DND-41 (cell line): ENCODE data around the gene JUNB.

Experiments
- ATAC-seq: fragments of 200-7000 bp; cut with Tn5 transposase; 3 replicates; pipeline ENCODE4 v1.9.1; 2021; ENCODE audit warnings: low read depth; ENCODE audit not compliant: insufficient read depth
- DNase-seq: peaks from one replicate; pipeline ENCODE4 v3.0.0-alpha.2; 2020
- H2AFZ ChIP-seq: 2 replicates; pipeline ENCODE4 v1.6.0; 2012; ENCODE audit warnings: low read depth, low read length
- H3K27ac ChIP-seq: 2 replicates; pipeline ENCODE4 v1.5.1; 2012; ENCODE audit warnings: low read length, inconsistent platforms
- H3K27me3 ChIP-seq: fragments of 200-600 bp; sonication (generic); 2 replicates; pipeline ENCODE4 v1.6.0; 2012; ENCODE audit warnings: low read length, mild to moderate bottlenecking, inconsistent platforms; ENCODE audit not compliant: insufficient read depth, poor library complexity
- H3K36me3 ChIP-seq: 2 replicates; pipeline ENCODE4 v1.5.1; 2012; ENCODE audit warnings: low read length, inconsistent platforms; ENCODE audit not compliant: insufficient read depth
- H3K4me1 ChIP-seq: 2 replicates; pipeline ENCODE4 v1.5.1; 2012; ENCODE audit warnings: mild to moderate bottlenecking, low read length; ENCODE audit not compliant: insufficient read depth
- H3K4me2 ChIP-seq: 2 replicates; pipeline ENCODE4 v1.6.0; 2012; ENCODE audit warnings: mild to moderate bottlenecking, moderate library complexity, low read length, inconsistent platforms; ENCODE audit not compliant: insufficient read depth
- H3K4me3 ChIP-seq, 2 experiments: fragments of 200-600 bp in 1 of 2; shearing (Covaris generic) in 1 of 2; 2 replicates each; pipeline ENCODE4 v1.5.1; 2012 to 2016; ENCODE audit warnings: inconsistent platforms in 2 of 2, low read length in 2 of 2, mild to moderate bottlenecking in 2 of 2, low read depth in 1 of 2, moderate library complexity in 1 of 2
- H3K79me2 ChIP-seq: 2 replicates; pipeline ENCODE4 v1.6.0; 2012; ENCODE audit warnings: low read length, inconsistent platforms; ENCODE audit not compliant: insufficient read depth
- H3K9ac ChIP-seq: 2 replicates; pipeline ENCODE4 v1.6.0; 2012; ENCODE audit warnings: low read depth, mild to moderate bottlenecking, inconsistent platforms, low read length, moderate library complexity
- H3K9me3 ChIP-seq: 2 replicates; pipeline ENCODE4 v1.5.1; 2012; ENCODE audit warnings: low read length, moderate library complexity, mild to moderate bottlenecking, inconsistent platforms; ENCODE audit not compliant: insufficient read depth, severe bottlenecking
- H4K20me1 ChIP-seq: 2 replicates; pipeline ENCODE4 v1.6.0; 2012; ENCODE audit warnings: low read length; ENCODE audit not compliant: insufficient read depth
- CTCF ChIP-seq: IDR thresholded peaks from 2 replicates; pipeline ENCODE4 v1.5.1; 2012; ENCODE audit warnings: borderline replicate concordance, low read length, moderate library complexity, mild to moderate bottlenecking; ENCODE audit not compliant: poor library complexity, severe bottlenecking; ENCODE audit errors: extremely low read depth
- EZH2 ChIP-seq: IDR thresholded peaks from 3 replicates; pipeline ENCODE4 v1.6.1; 2012; ENCODE audit warnings: borderline replicate concordance, low read depth, mild to moderate bottlenecking, moderate library complexity, low read length, inconsistent platforms; ENCODE audit not compliant: severe bottlenecking

The JUNB gene

GRCh38 chr19:12838182-12838885 is 47.0 kb downstream of the JUNB start, which contains the start of gene MAST1:
TSS of gene MAST1 (plus strand) at chr19:12838515. CDS start at chr19:12838573, 58 bp downstream.
- peak; percentile 85 for ATAC-seq
- H3K36me3 ChIP-seq: peaks cover 6% of the 10 kb centered on the region; the same call in 1 of the 2 replicates
- H3K79me2 ChIP-seq: peaks cover 36% of the 10 kb centered on the region
- H3K9me3 ChIP-seq: no peaks in the 10 kb centered on the region
- no peaks in the 10 kb centered on the region for H3K27me3 ChIP-seq
- peak within 1 kb of the TSS; percentile 77 for H3K9ac ChIP-seq
- H2AFZ ChIP-seq: peak within 1 kb of the TSS; percentile 87
- DNase-seq: peak; percentile 75
- peaks cover 47% of the 10 kb centered on the region for H3K4me1 ChIP-seq
- peak within 1 kb of the TSS; percentile 46 to 66; a peak in 3 of 4 replicates for H3K4me3 ChIP-seq
- TF ChIP-seq EZH2 (no peak), CTCF (peak; percentile 73)
- peak within 1 kb of the TSS; percentile 93 for H3K4me2 ChIP-seq
- peaks cover 27% of the 10 kb centered on the region; the same call in 1 of the 2 replicates for H4K20me1 ChIP-seq
- H3K27ac ChIP-seq: peak within 1 kb of the TSS; percentile 67

GRCh38 chr19:12838886-12839756 is 47.8 kb downstream of the JUNB start:
- peak overlapping the region; percentile 46 to 66; a peak in 3 of 4 replicates for H3K4me3 ChIP-seq
- H3K9ac ChIP-seq: peak overlapping the region; percentile 77
- peak overlapping the region; percentile 93 for H3K4me2 ChIP-seq

More at GRCh38 chr19:12838886-12839756, 47.8 kb downstream of the JUNB start:
- Histone ChIP-seq H3K36me3 (peaks cover 9% of the 10 kb centered on the region; the same call in 1 of the 2 replicates), H3K27me3 (no peaks in the 10 kb centered on the region), H3K79me2 (peaks cover 36% of the 10 kb centered on the region), H3K9me3 (no peaks in the 10 kb centered on the region), H3K27ac (peak overlapping the region; percentile 61; the same call in 1 of the 2 replicates), H4K20me1 (peaks cover 30% of the 10 kb centered on the region; the same call in 1 of the 2 replicates), H2AFZ (peak overlapping the region; percentile 87), H3K4me1 (peaks cover 42% of the 10 kb centered on the region)
- TF ChIP-seq EZH2: no peak
- no peak for TF ChIP-seq CTCF
- DNase-seq: peak; percentile 38
- peak; percentile 52 for ATAC-seq
